ENCODE measurements around the gene PDE2A.

Gene PDE2A

GRCh38 chr11:72682238-72682857 is 8.1 kb upstream of the PDE2A start:
- DNase-seq: no peak

- DNase-seq: no peak
Measured at GRCh38 chr11:72681226-72682153, 7.3 kb upstream of the PDE2A start.

GRCh38 chr11:72680624-72681158 is 6.5 kb upstream of the PDE2A start:
- no peak for DNase-seq

GRCh38 chr11:72679869-72680268 is 5.6 kb upstream of the PDE2A start:
- no peak for DNase-seq

DNA sequence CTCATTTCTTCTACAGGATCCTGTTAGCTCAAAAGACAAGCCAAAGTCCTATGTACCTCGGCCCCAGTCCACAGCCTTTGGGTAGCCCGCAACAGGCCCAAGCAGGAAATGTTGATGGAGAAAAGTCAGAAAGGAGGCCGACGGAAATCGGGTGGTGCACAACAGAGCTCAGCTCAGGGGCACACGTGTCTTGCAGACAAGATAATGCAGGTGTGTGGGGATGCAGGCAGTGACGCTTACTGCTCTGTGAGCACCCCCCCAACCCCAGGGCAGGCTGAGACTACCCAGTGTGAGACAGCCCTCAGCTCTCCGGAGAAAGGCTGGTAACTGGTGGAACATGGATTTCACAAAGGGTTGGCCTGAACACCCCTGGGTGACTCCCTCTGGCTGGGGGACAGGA is 4.3 kb upstream of the PDE2A start:
- DNase-seq: no peak

DNA sequence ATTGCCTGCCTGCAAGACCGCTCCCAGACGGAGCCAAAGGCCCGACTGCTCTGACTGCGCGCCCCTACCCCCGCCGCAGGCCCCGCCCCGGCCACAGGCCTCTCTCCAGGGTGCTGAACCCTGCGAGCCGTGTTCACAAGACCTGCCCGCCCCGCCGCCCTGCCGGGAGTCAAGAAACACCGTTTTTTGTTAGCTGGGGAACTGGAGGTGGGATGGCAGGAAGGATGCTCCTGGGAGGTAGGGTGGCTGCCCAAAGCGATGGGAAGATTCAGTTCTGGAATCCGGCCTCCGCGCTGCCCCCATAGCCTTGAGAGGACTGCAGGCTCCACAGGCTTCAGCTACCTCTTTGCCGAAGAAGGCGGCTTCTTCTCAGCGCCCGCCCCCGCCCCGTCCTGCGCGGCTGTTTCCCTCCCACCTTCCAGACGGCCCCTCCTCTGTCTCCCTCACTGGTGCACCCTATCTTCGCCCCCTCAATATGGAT is 2.7 kb upstream of the PDE2A start:
- no peak for DNase-seq

DNA sequence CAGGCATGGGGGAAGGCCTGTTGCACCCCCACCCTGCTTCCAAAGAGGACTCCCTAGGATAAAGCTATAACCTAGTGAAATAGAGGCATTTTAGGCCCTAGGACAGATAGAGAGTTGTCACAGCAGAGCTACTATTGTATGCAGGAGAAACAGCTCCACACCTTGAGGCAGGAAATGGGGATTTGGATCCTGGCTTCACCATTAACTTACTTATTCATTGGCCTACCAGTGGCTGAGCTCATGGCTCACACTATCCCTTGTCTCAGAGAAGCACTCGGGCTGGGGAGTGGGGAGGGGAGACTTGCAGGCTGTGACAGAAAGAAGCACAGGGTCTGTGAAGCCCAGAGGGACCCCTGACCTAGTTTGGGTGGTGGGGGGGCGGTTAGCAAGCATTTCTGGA is 999 bp upstream of the PDE2A start:
- DNase-seq: no peak

- no peak for DNase-seq
Measured at GRCh38 chr11:72673284-72673942, 809 bp downstream of the PDE2A start.

- DNase-seq: no peak
Measured at GRCh38 chr11:72672597-72673238, 1.5 kb downstream of the PDE2A start.

GRCh38 chr11:72671152-72672099 is 2.8 kb downstream of the PDE2A start:
- no peak for DNase-seq

- DNase-seq: no peak
Measured at GRCh38 chr11:72670041-72670440, 4.2 kb downstream of the PDE2A start.

- DNase-seq: no peak
Measured at GRCh38 chr11:72669527-72669926, 4.7 kb downstream of the PDE2A start.

GRCh38 chr11:72668629-72669347 is 5.4 kb downstream of the PDE2A start:
- DNase-seq: no peak

DNA sequence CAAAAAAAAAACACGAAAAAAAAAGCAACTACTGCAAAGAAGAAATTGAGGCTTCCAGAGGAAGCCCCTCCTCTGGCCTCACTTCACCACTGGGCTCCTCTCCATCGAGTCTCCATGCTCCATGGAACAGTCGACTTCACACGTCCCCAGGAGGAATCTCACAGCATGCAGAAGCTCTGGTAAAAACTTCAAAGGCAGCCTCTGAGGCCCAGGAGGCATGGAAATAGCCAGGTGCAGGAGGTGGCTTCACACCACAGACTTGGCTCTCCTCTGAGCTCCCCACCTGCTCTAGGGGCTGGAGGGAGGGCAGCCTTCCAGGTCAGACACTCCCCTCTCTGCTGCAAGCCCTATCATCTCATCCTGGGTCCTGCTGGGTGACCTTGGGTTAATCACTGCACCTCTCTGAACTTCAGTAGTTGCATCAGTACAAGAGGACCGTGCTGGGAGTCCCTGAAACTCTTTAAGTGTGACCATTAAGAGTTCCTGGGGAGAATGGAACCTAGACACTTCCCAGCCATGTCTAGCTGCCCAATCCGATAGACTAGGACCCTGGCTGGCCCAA is 8.2 kb downstream of the PDE2A start:
- no peak for DNase-seq

DNA sequence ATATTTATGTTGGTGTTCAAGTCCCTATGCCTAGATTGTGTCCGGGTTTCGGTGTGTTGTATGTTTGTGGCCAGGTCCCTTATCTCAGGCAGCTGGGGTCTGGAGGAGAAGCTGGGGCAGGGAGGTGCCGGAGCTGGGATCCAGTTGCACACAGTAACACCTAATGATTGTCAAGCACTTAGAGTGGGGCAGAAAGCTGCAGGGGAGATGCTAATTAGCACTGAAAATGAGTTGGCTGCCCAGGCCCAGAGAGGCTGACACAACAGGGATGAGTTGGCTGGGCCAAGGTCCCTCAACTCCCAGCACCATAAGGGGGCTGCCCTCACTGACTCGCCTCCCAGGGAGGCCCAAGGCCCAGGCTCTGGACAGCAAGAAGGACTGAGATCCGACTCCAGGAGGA is 12.2 kb downstream of the PDE2A start:
- no peak for DNase-seq

DNA sequence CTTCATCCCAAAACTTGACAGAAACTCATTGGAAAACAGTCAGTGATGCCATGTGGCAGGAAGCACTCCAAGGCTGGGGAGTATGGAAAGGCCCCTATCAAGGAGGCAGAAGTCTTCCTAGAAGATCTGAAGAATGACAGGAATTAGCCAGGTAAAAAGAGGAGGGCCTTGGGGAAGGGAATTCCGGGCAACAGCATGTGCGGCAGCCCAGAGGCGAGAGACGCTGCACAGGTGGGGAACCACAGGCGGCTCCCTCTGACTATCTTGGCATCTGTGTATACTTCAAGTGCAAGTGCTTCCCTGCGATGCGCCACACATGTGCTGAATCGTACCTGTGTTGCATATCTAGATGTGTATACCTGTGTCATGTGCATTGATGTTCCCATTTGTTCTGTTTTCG is 12.7 kb downstream of the PDE2A start:
- no peak for DNase-seq

DNA sequence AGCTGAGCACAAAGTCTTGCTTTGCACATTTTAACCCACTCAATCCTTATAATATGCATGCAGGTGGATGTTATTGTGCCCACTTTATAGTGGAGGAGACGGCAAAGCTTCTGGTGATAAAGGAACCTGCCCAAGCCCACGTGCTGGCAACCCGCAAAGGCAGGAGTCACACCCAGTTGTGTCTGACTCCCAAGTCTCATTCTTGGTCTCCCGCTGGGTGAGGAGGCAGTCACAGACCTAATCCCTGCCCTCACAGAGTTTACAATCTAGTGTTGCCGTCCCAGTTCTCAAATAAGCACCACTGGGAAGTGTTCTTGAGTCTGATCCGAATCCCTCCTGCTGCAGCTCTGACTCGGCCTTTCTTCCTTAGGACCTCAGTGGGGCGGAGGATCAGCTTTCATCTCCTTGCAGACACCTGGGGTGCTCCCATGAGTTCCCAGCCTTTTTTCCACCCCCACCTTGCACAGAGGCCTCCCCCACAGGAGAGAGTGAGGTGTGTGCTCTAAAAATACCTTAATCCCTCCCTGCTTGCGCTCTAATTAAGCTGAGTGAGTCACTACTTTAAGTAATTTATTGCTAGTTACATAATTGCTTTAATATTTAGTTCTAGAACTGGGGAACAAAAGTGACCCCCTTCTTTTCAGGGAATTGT is 15.1 kb downstream of the PDE2A start:
- no peak for DNase-seq

DNA sequence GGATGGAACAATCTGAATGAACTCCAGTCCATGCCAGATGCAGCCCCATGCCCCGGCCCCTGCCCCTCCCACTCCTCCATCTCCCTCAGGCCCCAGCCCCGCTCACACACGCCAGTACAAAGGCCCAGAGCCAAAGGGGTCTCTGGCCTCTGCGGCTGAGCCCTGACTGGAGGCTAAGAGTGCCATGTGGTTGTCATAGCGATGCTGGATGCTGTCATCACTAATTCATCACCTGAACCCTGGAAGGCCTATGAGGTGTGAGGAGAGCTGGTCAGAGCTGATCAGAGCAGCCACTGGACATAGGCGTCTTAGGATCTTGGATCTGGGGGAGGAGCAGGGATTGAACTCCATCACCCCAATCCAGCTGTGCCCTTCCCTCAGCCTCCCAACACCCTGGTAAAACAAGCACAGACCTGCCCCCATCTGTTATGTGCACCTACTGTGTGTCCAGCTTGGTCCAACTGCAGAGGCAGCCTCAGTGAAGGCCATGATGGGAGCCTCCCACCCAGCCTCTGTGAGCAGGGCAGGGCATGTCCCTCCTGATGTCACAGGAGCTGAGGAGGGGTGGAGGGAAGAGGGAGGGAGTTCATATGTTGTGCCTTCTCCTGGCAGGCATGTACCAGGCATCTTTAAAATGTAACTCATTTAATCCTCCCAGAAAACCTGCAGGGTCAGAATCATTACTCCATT is 16.7 kb downstream of the PDE2A start:
- DNase-seq: no peak

- DNase-seq: no peak
Measured at GRCh38 chr11:72655896-72656464, 18.2 kb downstream of the PDE2A start.

All from NCI-H2081 treated with DMSO at 0.1 percent for 48 hours (cell line).